Glomerular visceral epithelial cell (primary cell): ENCODE measurements around the gene HDAC8.
"Not testable (repeated sequence)": the region's sequence is repeated elsewhere in the genome, so short reads cannot be mapped to it uniquely, and the experiment has no call there.

Experiments used
- DNase-seq: peaks from one replicate; pipeline ENCODE4 v3.0.0-alpha.2; 2016; ENCODE audit errors: extremely low spot score

The HDAC8 gene

GRCh38 chrX:72536542-72536941 lies 36.1 kb downstream of the HDAC8 start:
- no peak for DNase-seq

GRCh38 chrX:72532366-72532765 lies 40.3 kb downstream of the HDAC8 start:
- DNase-seq, result no peak

- no peak for DNase-seq
Observed at GRCh38 chrX:72526534-72527508, 45.8 kb downstream of the HDAC8 start.

- no peak for DNase-seq
Observed at GRCh38 chrX:72498782-72499181, 73.9 kb downstream of the HDAC8 start.

GRCh38 chrX:72495046-72495445 lies 77.6 kb downstream of the HDAC8 start:
- DNase-seq, result no peak

- no peak for DNase-seq
Observed at GRCh38 chrX:72492499-72492898, 80.1 kb downstream of the HDAC8 start.

GRCh38 chrX:72490221-72490620 lies 82.4 kb downstream of the HDAC8 start:
- not testable (repeated sequence) for DNase-seq

GRCh38 chrX:72487661-72488060 lies 85.0 kb downstream of the HDAC8 start:
- DNase-seq, result no peak

- no peak for DNase-seq
Observed at GRCh38 chrX:72479324-72480274, 93.0 kb downstream of the HDAC8 start.

GRCh38 chrX:72478853-72479252 lies 93.8 kb downstream of the HDAC8 start:
- DNase-seq, result no peak

- no peak for DNase-seq
Observed at GRCh38 chrX:72478351-72478750, 94.3 kb downstream of the HDAC8 start.

GRCh38 chrX:72477781-72478181 lies 94.9 kb downstream of the HDAC8 start:
- no peak for DNase-seq

- DNase-seq, result no peak
Observed at GRCh38 chrX:72477376-72477775, 95.3 kb downstream of the HDAC8 start.

- DNase-seq, result no peak
Observed at GRCh38 chrX:72475952-72476668, 96.5 kb downstream of the HDAC8 start.

GRCh38 chrX:72475338-72475737 lies 97.3 kb downstream of the HDAC8 start:
- no peak for DNase-seq

GRCh38 chrX:72470532-72471223 lies 102.0 kb downstream of the HDAC8 start:
- no peak for DNase-seq

- no peak for DNase-seq
Observed at GRCh38 chrX:72470117-72470516, 102.5 kb downstream of the HDAC8 start.

GRCh38 chrX:72468607-72469006 lies 104.0 kb downstream of the HDAC8 start:
- no peak for DNase-seq

- DNase-seq, result no peak
Observed at GRCh38 chrX:72467135-72467534, 105.5 kb downstream of the HDAC8 start.

GRCh38 chrX:72466493-72466892 lies 106.2 kb downstream of the HDAC8 start:
- DNase-seq, result no peak

- DNase-seq, result no peak
Observed at GRCh38 chrX:72465889-72466288, 106.8 kb downstream of the HDAC8 start.
